DMS79 (cell line): ENCODE measurements around the gene HNRNPUL1.

ENCODE experiments used
- DNase-seq: peaks from one replicate; lab custom pipeline; 2025; lab: John Stamatoyannopoulos, UW

HNRNPUL1 gene

DNA sequence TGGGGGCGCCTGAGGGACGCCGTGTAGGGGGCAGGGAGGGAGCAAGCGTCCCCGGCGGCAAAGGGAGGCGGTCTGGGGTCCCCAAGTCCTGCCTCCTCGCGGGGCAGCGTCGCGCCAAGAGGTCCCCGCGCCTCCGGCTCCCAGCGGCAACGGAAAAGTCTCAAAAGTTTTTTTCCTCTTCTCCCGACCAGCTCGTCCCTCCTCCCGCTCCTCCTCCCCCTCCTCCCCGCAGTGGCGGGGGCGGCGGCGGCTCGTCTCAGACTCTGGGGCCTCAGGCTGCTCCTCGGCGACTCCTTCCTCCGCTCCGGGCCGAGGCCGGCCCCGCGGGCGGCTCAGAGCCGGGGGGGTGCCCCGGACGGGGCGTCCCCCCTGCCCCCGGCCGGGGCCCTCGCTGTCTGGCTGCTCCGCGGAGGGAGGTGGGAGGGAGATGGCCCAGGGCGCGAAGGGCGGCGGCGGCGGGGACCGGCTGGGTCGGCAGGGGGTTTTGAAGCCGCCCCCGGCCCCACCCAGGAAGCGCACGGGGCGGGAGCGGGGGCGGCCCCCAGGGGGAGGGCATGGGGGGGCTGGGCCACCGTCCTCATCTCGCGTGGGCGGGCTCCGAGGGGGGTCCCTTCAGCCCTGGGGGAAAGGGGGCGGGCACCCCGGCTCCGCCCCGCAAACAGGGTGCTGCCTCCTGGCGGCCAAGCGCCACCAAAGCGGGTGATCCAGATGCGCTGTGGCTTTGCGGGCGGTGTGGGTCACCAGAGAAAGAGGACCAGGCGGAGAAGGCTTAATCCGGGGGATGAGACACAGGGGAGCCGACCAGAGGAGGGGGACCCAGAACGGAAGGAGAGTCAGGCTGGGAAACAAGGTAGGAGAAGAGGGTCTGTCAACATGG lies 89.5 kb downstream of the HNRNPUL1 start, which contains the start of gene TGFB1:
Gene TGFB1, minus strand, starts transcription at position 457 of the 877 bp plus-strand sequence. CDS start 878 bp downstream, outside the sequence.
- no peak for DNase-seq

DNA sequence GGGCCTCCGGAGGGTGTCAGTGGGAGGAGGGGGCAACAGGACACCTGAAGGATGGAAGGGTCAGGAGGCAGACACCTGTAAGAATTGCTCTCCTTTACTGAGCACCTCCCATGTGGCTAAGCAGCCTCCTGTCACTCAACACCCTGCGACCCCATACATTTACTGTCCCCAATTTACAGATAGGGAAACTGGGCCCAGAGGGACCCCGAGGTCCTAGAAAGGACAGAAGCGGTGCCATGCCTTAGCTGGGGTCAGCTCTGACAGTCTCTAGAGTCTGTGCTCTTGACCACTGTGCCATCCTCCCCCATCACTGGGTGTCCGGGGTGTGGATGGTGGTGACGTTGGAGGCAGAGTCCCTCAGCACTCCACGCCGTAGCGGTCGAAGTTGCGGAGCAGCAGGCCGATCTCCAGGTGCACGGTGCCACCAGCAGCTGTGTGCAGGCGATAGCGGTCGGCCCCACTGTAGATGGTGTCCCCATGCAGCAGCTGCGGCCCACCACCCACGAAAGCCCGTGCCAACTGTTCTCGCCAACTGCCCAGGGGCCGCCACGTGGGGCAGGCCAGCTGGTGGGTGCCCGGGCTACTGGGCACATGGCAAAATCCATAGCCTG lies 90.3 kb downstream of the HNRNPUL1 start:
- no peak for DNase-seq

DNA sequence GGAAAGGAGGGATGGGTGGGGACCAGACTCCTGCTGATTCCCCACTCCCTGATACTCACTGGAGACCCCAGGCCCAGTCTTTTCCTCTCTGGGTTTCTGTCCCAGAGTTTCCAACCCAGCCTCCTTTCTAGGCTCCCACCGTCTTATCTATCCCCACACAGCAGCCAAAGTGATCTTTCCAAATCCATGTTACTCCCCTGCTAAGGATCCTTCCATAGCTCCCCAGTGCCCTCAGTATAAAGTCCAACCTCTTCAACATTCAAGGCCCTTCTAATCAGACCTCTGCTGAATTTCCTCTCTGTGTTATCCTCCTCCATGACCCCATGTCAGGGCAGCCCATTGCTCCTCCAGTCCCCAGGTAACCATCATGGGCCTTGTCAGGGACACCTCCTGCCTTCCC lies 90.9 kb downstream of the HNRNPUL1 start:
- DNase-seq: no peak

- no peak for DNase-seq
These were observed 91.6 kb downstream of the HNRNPUL1 start for GRCh38 chr19:41355802-41356201.

DNA sequence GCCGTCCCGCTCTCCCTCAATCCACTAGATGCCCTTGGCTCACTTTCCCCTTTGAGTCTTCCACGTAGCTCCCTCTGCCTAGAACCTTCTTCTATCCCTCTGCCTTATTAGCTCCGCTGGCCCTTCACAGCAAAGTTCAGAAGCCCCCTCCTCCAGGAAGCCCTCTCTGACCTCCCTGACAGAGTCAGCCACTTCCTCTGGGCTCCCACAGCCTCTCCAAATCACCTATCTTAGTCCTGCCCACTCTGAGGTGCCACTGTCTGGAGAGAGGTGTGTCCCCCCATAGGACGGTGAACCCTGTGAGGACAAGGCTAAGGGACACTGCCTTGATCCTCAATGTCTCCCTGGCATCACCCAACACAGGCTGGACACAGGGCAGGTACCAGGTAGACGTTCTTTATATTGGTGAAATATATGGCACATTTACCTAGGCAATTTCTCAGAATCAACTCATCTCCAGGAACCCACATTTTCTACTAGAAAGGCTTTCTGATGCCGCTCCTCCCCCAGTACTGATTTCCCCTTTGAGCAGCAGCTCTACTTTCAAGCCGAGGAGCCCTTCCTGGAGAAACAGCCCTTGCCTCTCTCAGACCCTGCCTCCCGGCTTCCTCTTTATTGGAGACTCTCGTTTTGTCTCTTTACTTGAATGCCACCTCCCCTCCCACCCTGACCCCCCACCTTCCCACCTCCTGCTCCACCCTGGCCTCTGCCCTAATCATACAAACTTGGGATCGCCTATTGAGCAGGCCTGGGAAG lies 93.0 kb downstream of the HNRNPUL1 start:
- DNase-seq: no peak
